ENCODE data around the gene FASTKD1.
"Not testable (repeated sequence)": the region's sequence is repeated elsewhere in the genome, so short reads cannot be mapped to it uniquely, and the experiment has no call there.

FASTKD1 gene

DNA sequence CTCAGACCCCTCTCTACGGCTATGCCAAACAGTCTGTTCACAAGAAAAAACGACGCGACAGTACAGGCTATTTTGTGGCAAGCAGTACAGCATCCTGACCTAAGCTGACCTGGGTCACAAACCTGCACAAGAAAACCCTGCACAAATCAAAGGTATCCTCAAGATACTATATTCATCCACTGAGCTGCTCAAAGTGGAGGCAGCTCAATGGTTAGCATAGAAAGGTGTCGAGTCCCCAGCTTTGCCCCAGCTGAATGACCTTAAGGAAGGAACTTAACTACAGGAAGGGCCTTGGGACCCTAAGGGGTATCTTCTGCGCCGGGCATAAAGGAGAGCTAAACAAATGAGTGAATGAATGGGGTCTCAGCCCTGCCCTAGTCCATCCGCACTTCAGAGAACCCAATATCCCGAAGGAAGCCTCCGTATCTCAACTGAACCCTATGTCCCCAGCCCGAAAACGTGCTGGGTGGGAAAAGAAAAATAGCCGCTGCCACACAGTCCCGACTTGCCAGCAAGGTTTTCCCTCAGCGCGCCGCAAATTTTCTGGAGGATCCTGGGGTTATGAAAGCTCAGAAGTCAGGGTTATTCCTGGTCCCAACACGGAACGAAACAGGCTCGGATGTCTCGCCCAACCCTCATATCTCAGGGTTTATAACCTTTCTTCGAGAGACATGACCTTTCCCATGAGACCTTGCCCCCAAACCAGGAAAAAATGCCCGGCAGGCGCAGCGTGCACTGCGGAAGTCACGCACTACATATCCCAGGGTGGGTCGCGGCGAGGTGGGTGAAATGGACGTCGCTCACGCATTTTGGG, at the start of gene FASTKD1:
TSS of gene FASTKD1 (minus strand) at position 706 of the 814 bp plus-strand sequence. CDS start 1,836 bp downstream, outside the sequence.
- peak; percentile 79 to 86 for DNase-seq (ENCODE audit: low read depth in 2 of 2)

GRCh38 chr2:169623235-169623634, 49.6 kb upstream of the FASTKD1 start:
- no peak for DNase-seq (ENCODE audit: low read depth in 2 of 2)

GRCh38 chr2:169620509-169620908, 46.8 kb upstream of the FASTKD1 start:
- no peak for DNase-seq (ENCODE audit: low read depth in 2 of 2)

DNA sequence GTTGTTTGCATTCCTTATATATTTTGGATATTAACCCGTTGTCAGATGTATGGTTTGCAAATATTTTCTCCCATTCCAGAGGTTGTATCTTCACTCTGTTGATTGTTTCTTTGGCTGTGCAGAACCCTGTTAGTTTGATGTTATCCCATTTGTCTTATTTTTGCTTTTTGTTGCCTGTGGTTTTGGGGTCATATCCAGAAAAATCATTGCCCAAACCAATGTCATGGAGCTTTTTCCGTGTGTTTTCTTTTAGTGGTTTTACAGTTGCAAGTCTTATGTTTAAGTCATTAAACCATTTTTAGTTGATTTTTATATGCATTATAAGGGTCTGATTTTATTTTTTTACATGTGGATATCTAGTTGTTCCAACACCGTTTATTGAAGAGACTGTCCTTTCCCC, 46.3 kb upstream of the FASTKD1 start:
- no peak for DNase-seq (ENCODE audit: low read depth in 2 of 2)

DNA sequence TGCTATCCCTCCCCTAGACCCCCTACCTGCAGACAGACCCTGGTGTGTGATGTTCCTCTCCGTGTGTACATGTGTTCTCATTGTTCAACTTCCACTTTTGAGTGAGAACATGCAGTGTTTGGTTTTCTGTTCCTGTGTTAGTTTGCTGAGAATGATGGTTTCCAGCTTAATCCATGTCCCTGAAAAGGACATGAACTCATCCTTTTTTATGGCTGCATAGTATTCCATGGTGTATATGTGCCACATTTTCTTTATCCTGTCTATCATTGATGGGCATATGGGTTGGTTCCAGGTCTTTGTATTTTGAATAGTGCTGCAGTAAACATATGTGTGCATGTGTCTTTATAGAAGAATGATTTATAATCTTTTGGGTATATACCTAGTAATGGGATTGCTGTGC, 42.3 kb upstream of the FASTKD1 start:
- DNase-seq (ENCODE audit: low read depth in 2 of 2): not testable (repeated sequence)

DNA sequence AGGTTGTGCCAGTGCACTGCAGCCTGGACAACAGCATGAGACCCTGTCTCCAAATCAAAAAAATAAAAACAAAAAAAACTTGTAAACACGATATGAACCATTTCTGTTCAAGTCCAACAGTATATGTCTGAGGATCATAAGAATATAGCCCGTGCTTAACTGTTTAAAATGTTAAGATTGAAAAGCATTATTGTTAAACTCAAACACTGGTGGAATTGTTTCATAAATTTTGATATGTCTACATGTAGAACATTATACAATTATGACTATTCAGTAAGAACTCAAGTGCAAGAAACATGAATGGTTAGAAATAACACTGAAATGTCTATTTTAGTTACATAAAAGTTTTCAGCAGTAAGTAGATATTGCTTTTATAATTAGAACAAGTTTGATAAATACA, 40.2 kb upstream of the FASTKD1 start:
- no peak for DNase-seq (ENCODE audit: low read depth in 2 of 2)

DNA sequence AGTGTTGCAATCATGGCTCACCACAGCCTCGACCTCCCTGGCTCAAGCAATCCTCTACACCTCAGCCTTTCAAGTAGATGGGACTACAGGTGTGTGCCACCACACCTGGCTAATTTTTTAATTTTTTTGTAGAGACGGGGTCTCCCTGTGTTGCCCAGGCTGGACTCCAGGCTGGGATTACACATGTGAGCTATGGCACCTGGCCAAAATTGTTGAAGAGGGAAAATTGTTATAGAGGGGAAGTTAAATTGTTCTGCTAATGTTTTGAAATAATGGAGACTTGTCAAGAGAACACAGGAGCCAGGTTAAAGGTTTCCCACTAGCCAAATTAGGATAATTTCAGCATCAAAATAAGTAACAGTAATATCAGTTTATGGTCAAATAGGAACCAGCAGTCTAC, 35.6 kb upstream of the FASTKD1 start:
- DNase-seq (ENCODE audit: low read depth in 2 of 2): no peak

DNA sequence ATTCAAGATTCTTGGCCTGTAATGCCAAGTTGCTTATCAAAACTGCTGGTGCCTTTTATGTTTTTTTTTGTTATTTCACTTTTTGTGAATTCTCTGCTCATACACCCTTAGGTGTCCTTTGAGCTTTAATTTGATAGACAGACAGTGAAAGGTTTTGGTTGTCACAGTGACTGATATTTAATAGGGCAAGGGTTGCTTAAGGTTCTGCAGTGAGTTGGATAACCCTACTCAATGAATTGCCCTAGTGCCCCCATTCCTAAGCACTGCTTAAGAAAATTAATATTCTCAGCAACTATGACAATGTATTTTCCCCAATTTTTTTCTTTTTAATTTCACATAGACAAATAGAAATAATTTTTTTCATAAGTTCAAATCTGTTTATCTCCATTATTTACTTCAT, 25.9 kb upstream of the FASTKD1 start:
- DNase-seq (ENCODE audit: low read depth in 2 of 2): no peak

DNA sequence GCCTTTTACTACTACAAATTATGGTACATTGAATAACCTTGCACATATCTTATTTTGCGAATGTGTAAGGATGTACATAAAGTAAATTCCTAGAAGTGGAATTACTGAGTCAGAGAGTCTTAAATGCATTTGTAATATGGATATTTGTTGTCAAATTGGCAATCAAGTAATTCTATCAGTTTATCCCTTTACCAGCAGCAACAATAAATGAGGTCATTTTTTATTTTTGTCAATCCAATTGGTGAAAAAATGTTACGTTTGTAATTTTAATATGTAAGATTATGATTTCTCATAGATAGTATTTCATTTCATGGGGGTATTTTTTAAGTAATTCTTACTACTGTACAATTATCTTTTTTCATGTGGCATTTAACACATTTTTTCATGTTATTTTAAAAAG, 25.3 kb upstream of the FASTKD1 start:
- DNase-seq (ENCODE audit: low read depth in 2 of 2): no peak

GRCh38 chr2:169596546-169596945, 22.9 kb upstream of the FASTKD1 start:
- not testable (repeated sequence) for DNase-seq (ENCODE audit: low read depth in 2 of 2)

DNA sequence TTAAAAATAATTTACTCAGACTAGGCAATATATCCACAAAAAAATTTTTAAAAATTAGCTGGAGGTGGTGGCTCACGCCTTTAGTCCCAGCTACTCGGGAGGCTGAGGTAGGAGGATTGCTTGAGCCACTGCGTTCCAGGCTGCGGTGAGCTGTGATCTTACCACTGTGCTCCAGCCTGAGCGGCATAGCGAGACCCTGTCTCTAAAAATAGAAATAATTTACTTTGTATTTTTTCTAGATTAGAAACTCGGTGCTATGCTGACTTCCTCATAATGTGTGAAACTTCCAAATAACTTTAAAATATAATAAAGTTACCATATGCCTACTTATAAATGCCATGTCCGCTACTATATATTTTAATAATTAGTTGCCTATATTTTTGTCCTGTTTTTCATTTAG, 17.1 kb upstream of the FASTKD1 start:
- DNase-seq (ENCODE audit: low read depth in 2 of 2): no peak

DNA sequence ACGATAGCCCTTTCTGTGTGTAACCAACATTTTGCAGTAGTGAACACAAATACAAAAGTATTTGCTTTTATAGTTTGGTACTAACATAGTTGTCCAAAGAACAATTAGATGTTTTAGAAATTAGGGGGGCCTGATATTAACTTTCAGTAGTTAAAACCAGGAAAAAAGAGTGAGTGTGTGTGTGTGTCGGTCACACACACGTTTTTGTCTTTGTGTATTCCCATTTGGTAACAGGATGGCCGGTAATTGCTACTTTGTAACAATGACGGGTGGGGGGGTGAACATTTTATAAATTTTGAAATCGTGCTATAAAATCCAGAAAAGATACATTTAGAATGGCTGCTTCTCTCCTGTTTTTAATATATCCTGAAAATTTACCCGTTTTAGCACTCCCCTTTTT, 12.0 kb upstream of the FASTKD1 start:
- no peak for DNase-seq (ENCODE audit: low read depth in 2 of 2)

- DNase-seq (ENCODE audit: low read depth in 2 of 2): peak; percentile 75 to 81
Measured at GRCh38 chr2:169584005-169584877, 10.6 kb upstream of the FASTKD1 start, which contains the start of gene PPIG. Gene PPIG, plus strand, starts transcription at chr2:169584351. Its CDS starts 19,691 bp downstream, at chr2:169604042.

GRCh38 chr2:169583518-169583917, 9.9 kb upstream of the FASTKD1 start:
- no peak for DNase-seq (ENCODE audit: low read depth in 2 of 2)

GRCh38 chr2:169582552-169583266, 9.0 kb upstream of the FASTKD1 start:
- DNase-seq (ENCODE audit: low read depth in 2 of 2): not testable (repeated sequence)

GRCh38 chr2:169579044-169579443, 5.4 kb upstream of the FASTKD1 start:
- no peak for DNase-seq (ENCODE audit: low read depth in 2 of 2)

DNA sequence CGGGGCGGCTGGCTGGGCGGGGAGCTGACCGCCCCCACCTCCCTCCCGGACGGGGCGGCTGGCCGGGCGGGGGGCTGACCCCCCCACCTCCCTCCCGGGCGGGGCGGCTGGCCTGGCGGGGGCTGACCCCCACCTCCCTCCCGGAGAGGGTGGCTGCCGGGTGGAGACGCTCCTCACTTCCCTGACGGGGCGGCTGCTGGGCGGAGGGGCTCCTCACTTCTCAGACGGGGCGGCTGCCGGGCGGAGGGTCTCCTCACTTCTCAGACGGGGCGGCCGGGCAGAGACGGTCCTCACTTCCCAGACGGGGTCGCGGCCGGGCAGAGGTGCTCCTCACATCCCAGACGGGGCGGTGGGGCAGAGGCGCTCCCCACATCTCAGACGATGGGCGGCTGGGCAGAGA, 1.6 kb upstream of the FASTKD1 start:
- DNase-seq (ENCODE audit: low read depth in 2 of 2): not testable (repeated sequence)

GRCh38 chr2:169574539-169574938, 874 bp upstream of the FASTKD1 start:
- not testable (repeated sequence) for DNase-seq (ENCODE audit: low read depth in 2 of 2)

DNA sequence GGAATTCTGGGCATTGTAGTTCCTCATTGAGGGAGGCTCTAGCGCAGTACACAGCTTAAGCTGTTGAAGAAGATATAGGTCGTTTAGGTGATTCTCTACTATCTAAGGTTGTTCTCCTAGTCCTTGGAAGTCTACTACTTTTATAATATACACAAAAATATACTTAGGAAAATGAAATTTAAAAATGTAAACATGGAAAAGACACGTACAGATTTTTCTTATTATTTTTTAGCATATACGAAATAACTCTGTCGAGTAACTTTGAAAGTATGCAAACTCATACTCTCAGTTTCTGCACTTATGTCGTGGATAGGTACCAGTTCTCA, 272 bp upstream of the FASTKD1 start:
- no peak for DNase-seq (ENCODE audit: low read depth in 2 of 2)

GRCh38 chr2:169572821-169573159, 875 bp downstream of the FASTKD1 start:
- DNase-seq (ENCODE audit: low read depth in 2 of 2): no peak

DNA sequence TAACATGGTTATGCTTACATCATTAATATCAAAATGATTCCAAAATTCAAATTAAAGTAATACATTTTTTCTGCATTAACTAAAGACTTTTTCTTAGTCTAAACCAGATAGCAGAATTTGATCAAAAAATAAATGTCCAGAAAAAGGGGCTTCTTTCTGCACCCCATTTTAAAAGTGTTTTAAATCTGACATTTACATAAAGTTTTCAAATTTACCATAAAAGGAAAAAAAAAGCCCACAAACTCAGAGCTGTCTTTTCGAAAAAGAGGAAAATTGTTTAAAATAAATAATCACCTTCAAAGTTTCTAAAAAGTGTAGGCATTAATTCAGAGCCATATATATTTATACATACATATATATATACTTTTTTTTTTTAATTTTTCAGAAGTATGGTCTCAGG, 1.5 kb downstream of the FASTKD1 start:
- no peak for DNase-seq (ENCODE audit: low read depth in 2 of 2)

GRCh38 chr2:169571571-169571970, 2.1 kb downstream of the FASTKD1 start:
- no peak for DNase-seq (ENCODE audit: low read depth in 2 of 2)

Measured in stimulated activated CD4-positive, alpha-beta T cell treated with anti-CD3 and anti-CD28 coated beads, Interleukin-12 subunit alpha, Interleukin-12 subunit beta, amount 100 ng/mL, for 24 hours (primary cell).